GM19099 (cell line): ENCODE data around the gene SET.

Source experiments
- POLR2A ChIP-seq: IDR thresholded peaks from 3 replicates; pipeline ENCODE4 v1.6.1; 2011; ENCODE audit warnings: low read depth; ENCODE audit not compliant: insufficient read length; ENCODE audit errors: extremely low read depth

The SET gene

DNA sequence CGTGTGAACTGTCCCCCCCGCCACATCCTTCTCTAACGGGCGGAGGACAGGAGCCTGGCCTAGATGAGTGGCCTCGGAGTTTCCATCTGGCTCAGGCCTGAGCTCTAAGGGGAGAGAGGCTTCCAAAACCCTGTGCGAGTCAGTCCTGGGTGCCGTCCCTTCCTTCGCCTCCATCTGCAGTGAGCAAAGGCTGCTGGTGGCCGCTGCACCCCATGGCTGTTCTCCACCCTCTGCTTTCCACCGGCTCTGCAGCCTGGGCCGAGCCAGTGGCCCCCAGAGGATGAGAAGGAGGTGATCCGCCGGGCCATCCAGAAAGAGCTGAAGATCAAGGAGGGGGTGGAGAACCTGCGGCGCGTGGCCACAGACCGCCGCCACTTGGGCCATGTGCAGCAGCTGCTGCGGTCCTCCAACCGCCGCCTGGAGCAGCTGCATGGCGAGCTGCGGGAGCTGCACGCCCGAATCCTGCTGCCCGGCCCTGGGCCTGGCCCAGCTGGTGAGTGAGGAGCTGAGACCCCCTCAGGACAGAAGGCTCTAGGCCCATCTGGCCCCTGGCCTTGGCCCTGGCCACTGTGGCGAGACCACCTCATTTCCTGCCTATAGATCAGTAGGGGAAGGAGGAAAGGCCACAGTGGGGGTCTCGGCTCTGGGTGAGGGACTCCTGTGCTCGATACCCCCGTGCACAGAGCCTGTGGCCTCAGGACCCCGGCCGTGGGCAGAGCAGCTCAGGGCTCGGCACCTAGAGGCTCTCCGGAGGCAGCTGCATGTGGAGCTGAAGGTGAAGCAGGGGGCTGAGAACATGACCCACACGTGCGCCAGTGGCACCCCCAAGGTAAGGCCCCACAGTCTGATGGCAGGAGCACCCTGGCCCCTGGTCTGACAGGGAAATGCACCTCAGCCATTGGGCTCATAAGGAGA is 16.3 kb downstream of the SET start:
- TF ChIP-seq POLR2A = no peak

DNA sequence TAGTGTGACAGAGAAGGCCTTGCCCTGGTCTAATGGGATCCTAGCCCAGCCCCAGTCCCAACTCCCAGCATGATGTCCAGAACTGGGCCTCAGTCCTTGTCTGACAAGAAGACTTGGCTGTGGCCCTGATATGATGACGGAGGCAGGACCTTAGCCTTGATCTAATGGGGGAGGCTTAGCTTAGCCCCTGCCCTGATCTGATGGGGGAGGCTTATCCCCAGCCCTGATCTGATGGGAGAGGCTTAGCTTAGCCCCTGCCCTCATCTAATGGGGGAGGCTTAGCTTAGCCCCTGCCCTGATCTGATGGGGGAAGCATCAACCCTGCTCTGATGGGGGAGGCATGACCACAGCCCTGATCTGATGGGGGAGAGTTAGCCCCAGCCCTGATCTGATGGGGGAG is 17.0 kb downstream of the SET start:
- no peak for TF ChIP-seq POLR2A

DNA sequence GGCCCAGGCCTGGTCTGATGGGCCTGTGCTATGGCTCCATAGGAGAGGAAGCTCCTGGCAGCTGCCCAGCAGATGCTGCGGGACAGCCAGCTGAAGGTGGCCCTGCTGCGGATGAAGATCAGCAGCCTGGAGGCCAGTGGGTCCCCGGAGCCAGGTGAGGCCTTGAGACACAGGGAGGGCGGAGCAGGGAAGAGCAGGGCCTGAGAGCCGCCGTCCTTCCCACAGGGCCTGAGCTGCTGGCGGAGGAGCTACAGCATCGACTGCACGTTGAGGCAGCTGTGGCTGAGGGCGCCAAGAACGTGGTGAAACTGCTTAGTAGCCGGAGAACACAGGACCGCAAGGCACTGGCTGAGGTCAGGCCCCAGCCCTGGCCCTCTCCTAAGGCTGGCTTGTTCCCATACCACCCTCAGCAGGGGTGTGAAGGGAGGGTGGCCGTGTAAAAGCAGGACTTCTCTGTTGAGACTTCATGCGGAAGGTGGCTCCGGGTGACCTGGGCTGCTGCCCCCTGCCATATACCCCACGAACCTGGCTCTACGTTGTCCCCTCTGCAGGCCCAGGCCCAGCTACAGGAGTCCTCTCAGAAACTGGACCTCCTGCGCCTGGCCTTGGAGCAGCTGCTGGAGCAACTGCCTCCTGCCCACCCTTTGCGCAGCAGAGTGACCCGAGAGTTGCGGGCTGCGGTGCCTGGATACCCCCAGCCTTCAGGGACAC is 17.8 kb downstream of the SET start:
- no peak for TF ChIP-seq POLR2A

GRCh38 chr9:128707446-128707845 is 18.4 kb downstream of the SET start:
- no peak for TF ChIP-seq POLR2A

GRCh38 chr9:128712451-128713410 is 23.7 kb downstream of the SET start:
- no peak for TF ChIP-seq POLR2A

- TF ChIP-seq POLR2A = no peak
Observed at GRCh38 chr9:128713411-128713780, 24.4 kb downstream of the SET start.

- no peak for TF ChIP-seq POLR2A
Observed at GRCh38 chr9:128713941-128714573, 25.0 kb downstream of the SET start.

DNA sequence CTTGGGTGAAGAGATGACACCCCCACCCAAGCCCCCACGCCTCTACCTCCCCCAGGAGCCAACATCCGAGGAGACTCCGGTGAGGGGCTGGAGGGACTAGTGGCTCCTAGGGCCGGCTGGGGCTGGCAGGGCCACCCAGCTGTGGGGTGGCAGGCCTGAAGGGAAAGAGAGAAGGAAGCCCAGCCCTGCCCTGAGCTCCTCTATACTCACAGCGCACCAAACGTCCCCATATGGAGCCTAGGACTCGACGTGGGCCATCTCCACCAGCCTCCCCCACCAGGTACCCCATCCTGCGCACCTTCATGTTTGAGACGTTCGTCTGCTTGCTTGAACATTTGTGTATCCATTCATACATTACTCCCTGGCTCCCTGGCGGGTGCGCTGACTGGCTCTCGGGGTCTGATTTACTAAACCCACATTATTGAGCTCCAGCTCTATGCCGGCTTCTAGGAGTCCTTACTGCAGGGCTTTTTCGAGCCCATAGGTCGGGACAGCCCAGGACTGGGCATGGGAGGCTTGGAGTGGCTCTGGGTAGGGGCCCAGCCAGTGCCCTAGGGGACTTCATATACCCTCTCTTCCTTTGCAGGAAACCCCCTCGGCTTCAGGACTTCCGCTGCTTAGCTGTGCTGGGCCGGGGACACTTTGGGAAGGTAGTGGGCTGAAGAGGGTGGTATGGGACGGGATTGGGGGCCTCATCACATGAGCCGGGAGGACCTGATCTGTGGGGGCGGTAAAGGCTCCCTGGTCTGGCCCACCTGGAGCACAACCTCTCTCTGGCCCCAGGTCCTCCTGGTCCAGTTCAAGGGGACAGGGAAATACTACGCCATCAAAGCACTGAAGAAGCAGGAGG is 25.8 kb downstream of the SET start:
- TF ChIP-seq POLR2A = no peak

GRCh38 chr9:128715436-128715750 is 26.4 kb downstream of the SET start:
- no peak for TF ChIP-seq POLR2A

- no peak for TF ChIP-seq POLR2A
Observed at GRCh38 chr9:128716581-128717254, 27.7 kb downstream of the SET start.

DNA sequence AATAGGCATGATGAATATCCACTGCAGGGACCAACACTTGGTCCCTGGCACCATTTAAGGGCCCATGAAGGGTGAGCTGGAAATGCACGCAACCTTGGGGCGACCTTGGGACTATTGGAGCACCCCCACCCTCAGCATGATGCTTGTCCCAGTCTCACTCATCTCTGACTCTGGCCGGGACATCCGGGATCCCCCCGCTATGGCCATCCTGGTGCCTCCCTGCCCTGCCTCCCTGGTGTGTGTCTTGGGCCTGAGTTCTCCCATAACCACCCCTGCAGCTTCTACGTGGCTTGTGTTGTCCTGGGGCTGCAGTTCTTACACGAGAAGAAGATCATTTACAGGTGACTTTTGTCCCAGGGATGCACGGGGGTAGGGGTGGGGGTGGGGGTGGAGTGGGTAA is 29.0 kb downstream of the SET start:
- TF ChIP-seq POLR2A = no peak

DNA sequence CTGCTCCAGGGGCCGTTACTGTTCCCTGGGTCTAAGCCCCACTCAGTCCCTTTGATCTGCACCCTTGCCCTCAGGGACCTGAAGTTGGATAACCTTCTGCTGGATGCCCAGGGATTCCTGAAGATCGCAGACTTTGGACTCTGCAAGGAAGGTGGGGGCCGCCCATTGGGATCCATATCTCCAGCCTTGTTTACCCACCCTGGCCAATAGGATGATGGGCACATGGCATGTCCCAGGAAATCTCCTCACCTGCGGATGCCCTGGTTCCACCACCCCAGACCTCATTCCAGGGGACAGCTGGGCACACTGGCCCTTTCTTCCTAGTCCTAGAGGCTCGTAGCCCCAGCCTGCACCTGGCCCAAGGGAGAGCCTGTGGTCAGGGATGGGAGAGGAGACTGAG is 29.5 kb downstream of the SET start:
- TF ChIP-seq POLR2A = no peak

GRCh38 chr9:128719919-128720605 is 31.0 kb downstream of the SET start:
- TF ChIP-seq POLR2A = no peak
